ENCODE results near the gene KCNG4. TPM values are rescaled to one million over a fixed set of nuclear protein-coding genes. Genes with fewer than 3 reads are reported as not detected.

KCNG4 gene
- total and polyA plus RNA-seq, 12 donors = not detected

GRCh38 chr16:84179612-84180320 is 60.0 kb downstream of the KCNG4 start:
- 69 to 83% methylated on average over 33 of the region's 33 CpGs for WGBS, 2 donors
- Histone ChIP-seq H3K4me3 (peak overlapping the region in 1 of 10 donors; percentile 13), H3K27ac (peak overlapping the region in 7 of 10 donors; percentile 16 to 87 (median 43)), H3K4me1 (peaks cover 37 to 89% (median 54%) of the 10 kb centered on the region in 9 donors), H3K27me3 (no peaks in the 10 kb centered on the region), H3K36me3 (peaks cover 0 to 73% (median 43%) of the 10 kb centered on the region in 9 donors), H3K9me3 (no peaks in the 10 kb centered on the region)
- intact Hi-C loops (cut with DNase I) = loop anchor here in 7 of 10 donors (5.0 to 10.0 kb wide), 8 partner anchors 32 to 352 kb away; partner anchors contain the start of genes NECAB2 (in 4 of the 7), DNAAF1 (in 1 of the 7), HSDL1 (in 1 of the 7) and MBTPS1 (in 1 of the 7)
- no peak for DNase-seq
- no peak for ATAC-seq
- no peak for TF ChIP-seq CTCF (IDR thresholded peaks at IDR 0.05)

DNA sequence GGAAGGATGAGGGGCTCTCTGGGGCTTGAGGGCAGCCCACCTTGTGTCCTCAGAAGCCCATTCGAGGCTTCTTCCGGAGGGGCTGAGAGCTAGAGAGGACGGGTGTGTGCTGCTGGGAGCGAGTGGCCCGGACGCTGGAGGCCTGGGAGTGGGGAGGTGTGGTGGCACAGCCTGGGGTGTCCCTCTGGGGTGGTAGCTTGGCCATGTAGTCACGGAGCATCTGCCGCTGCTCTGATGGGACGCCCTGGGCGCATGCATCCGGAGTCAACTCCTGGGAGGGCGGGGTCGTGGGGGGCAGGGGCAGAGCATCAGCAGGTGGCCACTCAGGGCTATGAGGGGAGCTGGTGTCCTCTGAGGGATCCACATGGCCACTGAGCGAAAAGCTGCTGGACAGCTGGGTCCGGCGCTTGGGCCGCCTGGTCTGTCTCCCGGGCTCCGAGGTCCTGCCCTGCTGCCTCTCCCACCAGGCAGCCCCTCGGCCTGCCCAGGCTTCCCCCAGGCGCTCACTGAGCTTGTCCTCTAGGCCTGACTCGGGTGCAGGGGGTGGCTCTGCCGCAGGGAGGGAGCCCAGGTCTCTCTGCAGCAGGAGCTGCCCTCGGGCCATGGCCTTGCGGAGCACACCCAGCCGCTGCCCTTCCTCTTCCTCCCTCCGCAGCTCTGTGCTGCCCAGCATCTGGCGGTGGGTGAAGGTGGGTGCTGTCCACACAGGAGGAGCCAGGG is 60.8 kb downstream of the KCNG4 start:
- H3K36me3 ChIP-seq = peaks cover 0 to 66% (median 43%) of the 10 kb centered on the region in 9 donors

GRCh38 chr16:84178146-84178765 is 61.6 kb downstream of the KCNG4 start:
- Histone ChIP-seq H3K27ac (peak overlapping the region in 8 of 10 donors; percentile 62 to 91 (median 87)), H3K4me3 (no peak overlapping the region), H3K27me3 (no peaks in the 10 kb centered on the region), H3K36me3 (peaks cover 0 to 58% (median 43%) of the 10 kb centered on the region in 9 donors), H3K9me3 (no peaks in the 10 kb centered on the region), H3K4me1 (peaks cover 30 to 74% (median 43%) of the 10 kb centered on the region in 9 donors)
- WGBS, 2 donors = 79 to 80% methylated on average over 15 of the region's 15 CpGs
- ATAC-seq (peak in 2 of 8 donors; percentile 8), DNase-seq (no peak)
- intact Hi-C loops (cut with DNase I) = loop anchor here in 3 of 10 donors (5.0 to 10.0 kb wide), 6 partner anchors 61 to 351 kb away; partner anchors contain the start of genes NECAB2 (in 2 of the 3) and MBTPS1 (in 1 of the 3)
- TF ChIP-seq CTCF (IDR thresholded peaks at IDR 0.05) = no peak

More for the DNA sequence above, 60.8 kb downstream of the KCNG4 start:
- intact Hi-C loops (cut with DNase I) = loop anchor here in 3 of 10 donors (5.0 to 10.0 kb wide), 6 partner anchors 62 to 352 kb away; partner anchors contain the start of genes NECAB2 (in 2 of the 3) and MBTPS1 (in 1 of the 3)
- 87 to 89% methylated on average over 27 to 28 of the region's 28 CpGs for WGBS, 2 donors
- Histone ChIP-seq H3K4me3 (no peak overlapping the region), H3K4me1 (peaks cover 33 to 82% (median 49%) of the 10 kb centered on the region in 9 donors), H3K27ac (peak overlapping the region in 4 of 10 donors; percentile 15 to 89 (median 88)), H3K27me3 (no peaks in the 10 kb centered on the region), H3K9me3 (no peaks in the 10 kb centered on the region)
- TF ChIP-seq CTCF (IDR thresholded peaks at IDR 0.05) = no peak
- DNase-seq = no peak
- ATAC-seq = peak in 1 of 8 donors; percentile 2

DNA sequence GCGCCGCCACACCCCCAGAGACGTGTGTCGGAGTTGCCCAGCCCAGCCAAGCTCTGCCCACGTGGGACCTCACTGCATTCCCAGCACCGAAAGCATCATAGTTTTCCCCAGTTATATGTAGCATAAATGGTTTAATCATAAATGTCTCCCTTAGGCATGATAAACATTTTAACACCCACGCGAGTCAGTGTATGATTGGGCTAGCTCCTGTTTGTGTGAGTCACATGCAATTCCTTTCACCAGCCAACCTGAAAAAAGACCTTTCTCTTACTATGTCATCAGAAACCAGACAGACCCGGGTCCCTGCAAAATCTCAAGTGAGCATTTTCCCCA is 62.1 kb downstream of the KCNG4 start:
- TF ChIP-seq CTCF (IDR thresholded peaks at IDR 0.05) = no peak
- ATAC-seq = peak in 2 of 8 donors; percentile 28 to 40
- Histone ChIP-seq H3K9me3 (no peaks in the 10 kb centered on the region), H3K4me3 (no peak overlapping the region), H3K36me3 (peaks cover 0 to 53% (median 41%) of the 10 kb centered on the region in 9 donors), H3K27ac (peak overlapping the region; percentile 54 to 91 (median 84)), H3K27me3 (no peaks in the 10 kb centered on the region), H3K4me1 (peaks cover 30 to 69% (median 43%) of the 10 kb centered on the region in 9 donors)
- no peak for DNase-seq
- WGBS, 2 donors = 35 to 46% methylated on average over 9 of the region's 9 CpGs
- intact Hi-C loops (cut with DNase I) = loop anchor here in 3 of 10 donors (5.0 to 10.0 kb wide), 6 partner anchors 60 to 350 kb away; partner anchors contain the start of genes NECAB2 (in 2 of the 3) and MBTPS1 (in 1 of the 3)
